Ascending aorta (tissue), 2 donors: ENCODE measurements around the gene CHST12. TPM values are rescaled to one million over a fixed set of nuclear protein-coding genes. Genes with fewer than 3 reads are reported as not detected.

ENCODE experiments used
- DNase-seq, 2 donors: peaks; one replicate each; pipeline ENCODE4 v3.0.0-alpha.2; 2019; ENCODE audit warnings: low spot score in 2 of 2
- H3K27ac ChIP-seq, 2 donors: fragments of 200-600 bp; sonication (generic); one replicate each; pipeline ENCODE4 v1.5.1; 2016 to 2017; ENCODE audit warnings: mild to moderate bottlenecking in 1 of 2
- H3K27me3 ChIP-seq: fragments of 200-600 bp; sonication (generic); one replicate; pipeline ENCODE4 v1.5.1; 2017
- H3K36me3 ChIP-seq, 2 donors: fragments of 200-600 bp; sonication (generic); one replicate each; pipeline ENCODE4 v1.5.1; 2016
- H3K4me1 ChIP-seq, 2 donors: fragments of 200-600 bp; sonication (generic); one replicate each; pipeline ENCODE4 v1.5.1; 2016 to 2017; ENCODE audit warnings: mild to moderate bottlenecking in 1 of 2
- H3K4me3 ChIP-seq, 2 donors: fragments of 200-600 bp; sonication (generic); one replicate each; pipeline ENCODE4 v1.5.1; 2016 to 2017; ENCODE audit warnings: mild to moderate bottlenecking in 1 of 2
- H3K9me3 ChIP-seq, 2 donors: fragments of 200-600 bp; sonication (generic); one replicate each; pipeline ENCODE4 v1.5.1; 2016
- CTCF ChIP-seq, 3 experiments: fragments of 200-600 bp in 2 of 3; fragments of 450-650 bp in 1 of 3; sonication (generic) in 2 of 3; IDR thresholded peaks; one replicate each; pipeline ENCODE4 v1.5.1; 2016 to 2019; ENCODE audit warnings: antibody characterized with exemption in 3 of 3, mild to moderate bottlenecking in 1 of 3, moderate library complexity in 1 of 3
- intact Hi-C: fragments of 100-400 bp; cut with DNase I; formaldehyde crosslinking; loops from one replicate; pipeline ENCODE4 v1.15.1; 2023
- total RNA-seq: library from RNA; depleted of rRNA; stranded (reverse); fragments of >200 nt; gene quantifications from one replicate; pipeline ENCODE4 v1.1.0, GENCODE V29; 2016

The CHST12 gene
- total RNA-seq, 1 donor from 2014 or later = 79.4 TPM

- Histone ChIP-seq H3K27me3 (no peaks in the 10 kb centered on the region), H3K9me3 (no peaks in the 10 kb centered on the region), H3K4me3 (no peak overlapping the region), H3K36me3 (peaks cover 60 to 70% of the 10 kb centered on the region in 2 donors), H3K27ac (no peak overlapping the region), H3K4me1 (no peaks in the 10 kb centered on the region)
- no peak for TF ChIP-seq CTCF (IDR thresholded peaks at IDR 0.05)
- intact Hi-C loops = loop anchor here (5.0 kb wide), 1 partner anchor 48 kb away; no protein-coding TSS in a partner anchor
- no peak for DNase-seq
These were observed 24.2 kb upstream of the CHST12 start for GRCh38 chr7:2379161-2379560.

GRCh38 chr7:2379821-2380450 lies 23.5 kb upstream of the CHST12 start:
- intact Hi-C loops = loop anchor here (5.0 kb wide), 1 partner anchor 47 kb away; no protein-coding TSS in a partner anchor
- H3K27ac ChIP-seq = no peak overlapping the region
- TF ChIP-seq CTCF (IDR thresholded peaks at IDR 0.05) = no peak
- peaks cover 52 to 62% of the 10 kb centered on the region in 2 donors for H3K36me3 ChIP-seq
- H3K4me1 ChIP-seq = no peaks in the 10 kb centered on the region
- no peak overlapping the region for H3K4me3 ChIP-seq
- DNase-seq = no peak
- H3K27me3 ChIP-seq = no peaks in the 10 kb centered on the region
- H3K9me3 ChIP-seq = no peaks in the 10 kb centered on the region

GRCh38 chr7:2380461-2380860 lies 22.9 kb upstream of the CHST12 start:
- H3K36me3 ChIP-seq = peaks cover 47 to 57% of the 10 kb centered on the region in 2 donors
- intact Hi-C loops = no loop called here
- no peak overlapping the region for H3K27ac ChIP-seq
- H3K27me3 ChIP-seq = no peaks in the 10 kb centered on the region
- no peak for DNase-seq
- H3K4me1 ChIP-seq = no peaks in the 10 kb centered on the region
- H3K9me3 ChIP-seq = no peaks in the 10 kb centered on the region
- H3K4me3 ChIP-seq = no peak overlapping the region
- TF ChIP-seq CTCF (IDR thresholded peaks at IDR 0.05) = no peak

GRCh38 chr7:2381227-2381626 lies 22.2 kb upstream of the CHST12 start:
- Histone ChIP-seq H3K36me3 (peaks cover 40 to 49% of the 10 kb centered on the region in 2 donors), H3K27me3 (no peaks in the 10 kb centered on the region), H3K4me3 (no peak overlapping the region), H3K9me3 (no peaks in the 10 kb centered on the region), H3K4me1 (no peaks in the 10 kb centered on the region), H3K27ac (no peak overlapping the region)
- intact Hi-C loops = no loop called here
- DNase-seq = no peak
- no peak for TF ChIP-seq CTCF (IDR thresholded peaks at IDR 0.05)

GRCh38 chr7:2381881-2382509 lies 21.4 kb upstream of the CHST12 start:
- Histone ChIP-seq H3K27ac (no peak overlapping the region), H3K4me3 (no peak overlapping the region), H3K36me3 (peaks cover 33 to 42% of the 10 kb centered on the region in 2 donors), H3K4me1 (no peaks in the 10 kb centered on the region), H3K27me3 (no peaks in the 10 kb centered on the region), H3K9me3 (no peaks in the 10 kb centered on the region)
- no peak for DNase-seq
- no peak for TF ChIP-seq CTCF (IDR thresholded peaks at IDR 0.05)
- intact Hi-C loops = no loop called here
